Measurements from ENCODE around the gene TTC7B. TPM values are rescaled to one million over a fixed set of nuclear protein-coding genes. Genes with fewer than 3 reads are reported as not detected.

Gene TTC7B
- total RNA-seq, 1 donor from 2014 or later, result 83.1 TPM

GRCh38 chr14:90853116-90853515 is 36.9 kb upstream of the TTC7B start:
- Mint-ChIP-seq H3K27ac (ENCODE audit: unreplicated experiment) (no peak overlapping the region), H3K4me1 (ENCODE audit: low read depth, unreplicated experiment) (no peaks in the 10 kb centered on the region), H3K4me3 (ENCODE audit: unreplicated experiment) (no peak overlapping the region), H3K27me3 (ENCODE audit: unreplicated experiment) (no peaks in the 10 kb centered on the region), H3K36me3 (ENCODE audit: unreplicated experiment) (no peaks in the 10 kb centered on the region), H3K9me3 (ENCODE audit: unreplicated experiment) (no peaks in the 10 kb centered on the region)
- DNase-seq, result no peak
- TF ChIP-seq CTCF (IDR thresholded peaks at IDR 0.05; ENCODE audit: partially characterized antibody, unreplicated experiment), result no peak

GRCh38 chr14:90851327-90852036 is 35.3 kb upstream of the TTC7B start:
- H3K4me1 Mint-ChIP-seq (ENCODE audit: low read depth, unreplicated experiment), result no peaks in the 10 kb centered on the region
- no peak overlapping the region for H3K27ac Mint-ChIP-seq (ENCODE audit: unreplicated experiment)
- H3K4me3 Mint-ChIP-seq (ENCODE audit: unreplicated experiment), result no peak overlapping the region
- H3K27me3 Mint-ChIP-seq (ENCODE audit: unreplicated experiment), result no peaks in the 10 kb centered on the region
- H3K9me3 Mint-ChIP-seq (ENCODE audit: unreplicated experiment), result no peaks in the 10 kb centered on the region
- no peak for DNase-seq
- H3K36me3 Mint-ChIP-seq (ENCODE audit: unreplicated experiment), result no peaks in the 10 kb centered on the region
- no peak for TF ChIP-seq CTCF (IDR thresholded peaks at IDR 0.05; ENCODE audit: partially characterized antibody, unreplicated experiment)

GRCh38 chr14:90850487-90850886 is 34.3 kb upstream of the TTC7B start:
- no peak for DNase-seq
- H3K9me3 Mint-ChIP-seq (ENCODE audit: unreplicated experiment), result no peaks in the 10 kb centered on the region
- H3K36me3 Mint-ChIP-seq (ENCODE audit: unreplicated experiment), result no peaks in the 10 kb centered on the region
- no peaks in the 10 kb centered on the region for H3K4me1 Mint-ChIP-seq (ENCODE audit: low read depth, unreplicated experiment)
- H3K4me3 Mint-ChIP-seq (ENCODE audit: unreplicated experiment), result no peak overlapping the region
- peaks cover 2% of the 10 kb centered on the region for H3K27me3 Mint-ChIP-seq (ENCODE audit: unreplicated experiment)
- H3K27ac Mint-ChIP-seq (ENCODE audit: unreplicated experiment), result no peak overlapping the region
- TF ChIP-seq CTCF (IDR thresholded peaks at IDR 0.05; ENCODE audit: partially characterized antibody, unreplicated experiment), result no peak

- Mint-ChIP-seq H3K9me3 (ENCODE audit: unreplicated experiment) (no peaks in the 10 kb centered on the region), H3K27me3 (ENCODE audit: unreplicated experiment) (peaks cover 2% of the 10 kb centered on the region), H3K27ac (ENCODE audit: unreplicated experiment) (no peak overlapping the region), H3K36me3 (ENCODE audit: unreplicated experiment) (no peaks in the 10 kb centered on the region), H3K4me3 (ENCODE audit: unreplicated experiment) (no peak overlapping the region), H3K4me1 (ENCODE audit: low read depth, unreplicated experiment) (no peaks in the 10 kb centered on the region)
- no peak for DNase-seq
- TF ChIP-seq CTCF (IDR thresholded peaks at IDR 0.05; ENCODE audit: partially characterized antibody, unreplicated experiment), result no peak
These were observed 33.7 kb upstream of the TTC7B start for GRCh38 chr14:90849787-90850444.
